GM12892 (cell line): ENCODE measurements around the gene IFNA2.
"Not testable (repeated sequence)": the region's sequence is repeated elsewhere in the genome, so short reads cannot be mapped to it uniquely, and the experiment has no call there.

Experiments used
- DNase-seq: peaks from one replicate; pipeline ENCODE4 v3.0.0; 2011; ENCODE audit not compliant: insufficient read length
- FAIRE-seq: peaks from 2 replicates; lab custom pipeline; 2011; peaks lifted over from hg19 to GRCh38; lab: Jason Lieb, UNC
- POLR2A ChIP-seq: IDR thresholded peaks from 2 replicates; pipeline ENCODE4 v1.6.1; 2011; ENCODE audit warnings: low read depth, low read length, control low read depth
- POLR2AphosphoS5 ChIP-seq: IDR thresholded peaks from 2 replicates; pipeline ENCODE4 v1.6.1; 2011; ENCODE audit warnings: low read depth, low read length, control low read depth
- TAF1 ChIP-seq: IDR thresholded peaks from 2 replicates; pipeline ENCODE4 v1.6.1; 2011; ENCODE audit warnings: low read depth, mild to moderate bottlenecking, control low read depth, low read length, borderline replicate concordance

IFNA2 gene

DNA sequence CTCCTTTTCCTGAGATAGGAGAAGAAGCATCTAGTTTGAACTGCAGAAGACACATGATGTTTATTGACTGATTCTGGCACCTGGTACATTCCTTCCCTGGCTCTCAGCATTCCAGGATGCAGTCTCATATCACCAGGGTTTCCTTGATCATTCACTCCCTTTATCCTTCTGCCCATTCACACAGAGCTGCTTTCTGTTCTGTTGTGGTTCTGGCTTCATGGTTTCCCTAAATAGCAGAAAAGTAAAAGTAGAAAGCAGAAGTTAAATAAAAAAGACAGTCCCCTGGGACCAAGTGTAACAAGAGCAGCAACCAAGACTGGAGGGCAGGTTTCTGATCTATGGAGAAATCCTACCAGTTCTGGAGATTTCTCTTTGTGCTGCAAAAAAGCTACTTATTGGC lies 26.9 kb upstream of the IFNA2 start:
- FAIRE-seq (no peak), DNase-seq (no peak)
- TF ChIP-seq POLR2AphosphoS5, result no peak

DNA sequence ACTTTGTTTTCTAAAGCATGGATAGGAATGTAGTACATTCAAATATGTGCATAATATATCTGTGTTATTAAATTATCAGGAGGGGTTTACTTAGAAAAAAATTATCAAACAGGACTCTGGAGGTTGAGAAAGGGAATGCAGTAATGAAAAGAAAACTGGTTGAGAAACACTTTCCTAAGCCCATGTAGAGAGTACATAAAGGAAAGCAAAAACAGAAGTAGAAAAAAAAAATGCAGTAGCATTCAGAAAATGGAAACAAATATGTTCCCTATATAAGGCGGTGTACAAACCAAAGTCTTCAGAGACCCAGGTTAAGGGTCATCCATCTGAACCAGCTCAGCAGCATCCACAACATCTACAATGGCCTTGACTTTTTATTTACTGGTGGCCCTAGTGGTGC lies 23.6 kb upstream of the IFNA2 start, which contains the start of gene IFNA8:
Gene IFNA8 (plus strand): TSS at position 301 of the 400 bp plus-strand sequence. CDS start 60 bp downstream, at position 361.
- FAIRE-seq (no peak), DNase-seq (no peak)
- TF ChIP-seq POLR2A (no peak), POLR2AphosphoS5 (no peak), TAF1 (no peak)

GRCh38 chr9:21404146-21404545 lies 18.9 kb upstream of the IFNA2 start:
- DNase-seq, result no peak
- TF ChIP-seq TAF1, result no peak
- FAIRE-seq, result no peak

- DNase-seq (peak; percentile 1), FAIRE-seq (no peak)
- TF ChIP-seq POLR2AphosphoS5 (no peak), TAF1 (no peak), POLR2A (no peak)
These were observed 17.4 kb upstream of the IFNA2 start for GRCh38 chr9:21402386-21403251.

DNA sequence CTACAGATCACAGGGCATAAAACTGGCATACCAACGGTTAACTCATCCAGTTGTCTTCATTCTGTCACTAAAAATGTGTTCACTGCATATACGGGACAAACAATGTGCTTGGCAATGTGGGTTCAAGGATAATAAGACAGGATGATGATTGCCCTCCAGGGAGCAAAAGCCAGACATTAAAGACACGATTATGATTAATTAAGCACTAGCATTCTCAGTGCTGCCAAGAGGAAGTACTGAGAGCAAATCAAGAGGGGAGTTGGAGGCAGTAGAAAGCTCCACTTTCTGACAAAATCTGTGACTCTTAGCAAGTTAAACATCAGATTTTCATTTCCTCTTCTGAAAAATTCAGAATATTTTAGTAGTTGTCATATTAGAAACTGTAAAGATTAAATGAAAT lies 14.8 kb upstream of the IFNA2 start:
- DNase-seq, result no peak
- TF ChIP-seq TAF1 (no peak), POLR2AphosphoS5 (no peak), POLR2A (no peak)
- no peak for FAIRE-seq

- DNase-seq (no peak), FAIRE-seq (no peak)
- TF ChIP-seq TAF1 (no peak), POLR2A (no peak), POLR2AphosphoS5 (no peak)
These were observed 13.8 kb upstream of the IFNA2 start for GRCh38 chr9:21398955-21399489.

DNA sequence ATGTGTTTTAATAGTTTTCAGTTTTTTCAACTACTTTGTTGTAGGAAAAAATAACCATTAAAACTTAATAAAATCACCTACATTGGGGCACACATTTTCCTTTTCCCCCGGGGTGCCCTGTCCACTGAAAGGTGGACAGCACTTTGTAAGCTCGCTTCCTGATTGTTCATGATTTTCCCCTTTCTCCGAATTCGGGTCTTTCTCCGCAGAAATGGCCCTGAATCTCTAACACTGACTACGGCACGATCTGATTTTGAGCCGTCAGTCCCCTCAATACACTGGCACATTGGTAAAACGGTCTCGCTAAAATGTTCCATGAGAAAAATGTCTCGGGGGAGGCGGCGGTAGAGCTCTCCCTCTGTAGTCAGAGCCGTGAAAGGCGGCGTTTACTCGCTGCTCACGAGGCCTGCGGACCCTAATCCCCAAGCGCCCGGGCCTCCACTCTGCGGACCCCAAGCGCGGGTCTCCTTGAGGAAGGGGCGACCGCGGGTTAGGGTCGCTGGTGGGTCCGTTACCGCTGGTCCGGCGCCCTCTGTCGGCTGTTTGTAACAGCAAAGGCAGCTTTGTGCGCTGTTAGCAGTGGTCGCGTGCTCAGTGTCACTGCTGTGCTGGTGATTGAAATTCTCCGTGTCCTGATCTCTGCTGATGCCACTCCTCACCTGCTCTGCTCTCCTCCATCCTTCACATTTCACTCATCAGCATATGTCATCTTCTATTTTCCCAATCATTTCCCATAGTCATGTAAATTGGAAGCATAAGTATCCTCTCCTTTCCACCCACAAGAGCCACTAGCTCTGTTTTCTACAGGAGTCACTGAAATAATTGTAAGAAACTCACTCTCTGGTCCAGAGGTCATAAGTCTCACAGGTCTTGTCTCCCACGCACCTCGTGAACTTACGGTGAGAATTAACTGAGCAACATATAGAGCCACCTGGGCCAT lies 10.8 kb upstream of the IFNA2 start:
- FAIRE-seq (peak; percentile 95), DNase-seq (peak; percentile 4)
- no peak for TF ChIP-seq POLR2A
- no peak for TF ChIP-seq TAF1
- TF ChIP-seq POLR2AphosphoS5, result no peak

- TF ChIP-seq POLR2A (no peak), POLR2AphosphoS5 (no peak), TAF1 (no peak)
- FAIRE-seq, result peak; percentile 70
- no peak for DNase-seq
These were observed 7.1 kb upstream of the IFNA2 start for GRCh38 chr9:21392270-21392669.

DNA sequence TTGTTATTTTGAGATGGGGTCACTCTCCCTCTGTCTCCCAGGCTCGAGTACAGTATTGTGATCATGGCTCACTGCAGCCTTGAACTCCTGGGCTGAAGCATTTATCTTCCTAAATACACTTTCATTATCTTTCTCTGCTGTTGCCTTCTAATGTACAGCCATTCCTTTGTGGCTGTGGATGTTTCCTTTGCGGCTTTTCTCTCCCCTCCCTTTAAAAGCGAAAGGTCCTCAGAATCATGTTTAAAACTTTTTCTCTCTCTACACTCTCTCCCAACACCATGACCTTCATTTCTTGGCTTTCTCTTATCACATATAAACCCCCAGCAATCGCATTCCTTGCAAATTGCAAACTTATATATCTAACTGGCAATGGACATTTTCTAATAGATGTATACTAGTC lies 1.6 kb downstream of the IFNA2 start:
- DNase-seq, result no peak
- FAIRE-seq, result no peak
- no peak for TF ChIP-seq POLR2AphosphoS5
- TF ChIP-seq POLR2A, result no peak
- no peak for TF ChIP-seq TAF1

DNA sequence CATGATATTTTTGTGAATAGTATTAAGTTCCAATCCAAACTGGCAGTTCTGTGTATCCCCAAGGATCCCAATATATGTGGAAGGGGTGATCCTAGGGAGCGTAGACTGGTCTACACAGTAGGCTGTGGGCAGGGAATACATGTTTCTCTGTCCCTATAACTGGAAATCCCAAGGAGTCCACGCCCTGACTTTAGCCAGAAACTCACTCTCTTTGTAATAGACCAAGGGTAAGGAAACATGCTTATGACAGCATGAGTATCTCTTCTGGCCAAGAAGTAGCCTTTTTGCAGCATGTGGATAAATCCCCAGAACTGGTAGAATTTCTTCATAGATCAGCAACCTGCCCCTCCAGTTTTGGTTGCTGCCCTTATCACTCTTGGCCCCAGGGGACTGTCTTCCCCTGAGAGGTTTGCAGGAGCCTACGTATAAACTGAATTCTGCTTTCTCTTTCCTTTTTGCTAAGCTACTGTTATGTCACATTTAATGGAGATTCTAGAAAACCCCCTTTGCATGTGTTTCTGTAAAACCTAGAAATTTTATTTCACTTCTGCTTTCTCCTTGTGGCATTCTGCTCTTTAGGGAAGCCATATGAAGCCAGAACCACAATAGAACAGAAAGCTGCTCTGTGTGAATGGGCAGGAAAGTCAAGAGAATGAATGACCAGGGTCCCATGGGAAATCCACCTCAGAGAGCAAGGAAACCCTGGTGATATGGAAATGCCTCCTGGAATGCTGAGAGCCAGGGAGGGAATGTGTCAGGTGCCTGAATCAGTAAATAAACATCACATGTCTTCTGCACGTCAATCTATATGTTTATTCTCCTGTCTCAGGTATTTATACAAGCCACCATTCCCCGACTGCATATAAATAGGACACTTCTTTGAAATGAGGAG lies 3.5 kb downstream of the IFNA2 start:
- TF ChIP-seq POLR2A (no peak), POLR2AphosphoS5 (no peak), TAF1 (no peak)
- FAIRE-seq (peak; percentile 83), DNase-seq (peak; percentile 18)

DNA sequence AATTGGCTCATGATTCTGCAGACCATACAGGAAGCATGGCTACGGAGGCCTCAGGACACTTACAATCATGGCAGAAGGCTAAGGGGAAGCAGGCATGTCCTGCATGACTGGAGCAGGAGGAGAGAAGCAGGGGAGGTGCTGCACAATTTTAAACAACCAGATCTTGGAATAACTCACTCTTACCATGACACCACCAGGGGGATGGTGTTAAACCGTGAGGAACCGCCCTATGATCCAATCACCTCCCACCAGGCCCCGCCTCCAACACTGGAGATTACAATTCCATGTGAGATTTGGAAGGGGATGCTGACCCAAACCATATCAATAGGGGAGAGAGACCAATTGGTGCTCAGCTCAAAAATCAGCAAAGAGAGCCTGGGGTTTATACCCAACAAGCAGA lies 13.7 kb downstream of the IFNA2 start:
- DNase-seq, FAIRE-seq: not testable (repeated sequence)
